Measurements from ENCODE around the gene REN.

Gene REN

DNA sequence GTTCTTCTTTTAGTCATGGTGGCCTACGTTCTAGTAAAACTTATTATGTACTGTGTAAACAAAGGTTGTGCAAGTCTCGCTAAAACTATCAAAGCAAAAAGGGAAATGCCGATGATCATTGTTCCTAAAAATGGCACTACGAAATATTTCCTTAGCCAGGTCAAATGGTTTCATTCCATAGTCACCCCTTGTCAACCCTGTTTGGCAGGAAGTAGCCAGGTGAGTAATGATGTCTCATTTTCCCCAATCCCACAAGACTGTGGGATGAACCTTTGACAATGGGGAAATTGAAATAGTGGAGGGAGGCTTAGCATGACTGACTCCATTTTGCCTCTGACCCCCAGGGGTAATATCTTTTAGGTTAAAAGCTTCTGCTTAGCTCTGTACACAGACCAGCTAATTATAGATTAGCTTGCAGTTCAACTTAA lies 5.6 kb upstream of the REN start:
- H3K9me3 ChIP-seq (ENCODE audit: insufficient read depth, low read depth, low read length), result peaks cover 29% of the 10 kb centered on the region
- peaks cover 3% of the 10 kb centered on the region; the same call in 1 of the 2 replicates for H3K27me3 ChIP-seq (ENCODE audit: insufficient read depth, low read length)
- no peaks in the 10 kb centered on the region for H3K4me1 ChIP-seq (ENCODE audit: insufficient read depth, low read length)
- H3K4me3 ChIP-seq (ENCODE audit: low read length), result no peak overlapping the region
- H3K36me3 ChIP-seq (ENCODE audit: insufficient read depth, low read length), result no peaks in the 10 kb centered on the region
- WGBS, result 86% methylated on average over 4 of the region's 4 CpGs
- H3K9ac ChIP-seq (ENCODE audit: low read depth, low read length), result no peak overlapping the region
- no peak overlapping the region for H3K27ac ChIP-seq (ENCODE audit: low read depth, low read length)

- H3K27ac ChIP-seq (ENCODE audit: low read depth, low read length), result no peak overlapping the region
- no peaks in the 10 kb centered on the region for H3K4me1 ChIP-seq (ENCODE audit: insufficient read depth, low read length)
- no peak overlapping the region for H3K4me3 ChIP-seq (ENCODE audit: low read length)
- 90% methylated on average over 3 of the region's 3 CpGs for whole genome bisulfite sequencing
- peaks cover 29% of the 10 kb centered on the region for H3K9me3 ChIP-seq (ENCODE audit: insufficient read depth, low read depth, low read length)
- no peaks in the 10 kb centered on the region for H3K36me3 ChIP-seq (ENCODE audit: insufficient read depth, low read length)
- peaks cover 3% of the 10 kb centered on the region; the same call in 1 of the 2 replicates for H3K27me3 ChIP-seq (ENCODE audit: insufficient read depth, low read length)
- H3K9ac ChIP-seq (ENCODE audit: low read depth, low read length), result no peak overlapping the region
Measured at GRCh38 chr1:204170494-204171155, 4.5 kb upstream of the REN start.

DNA sequence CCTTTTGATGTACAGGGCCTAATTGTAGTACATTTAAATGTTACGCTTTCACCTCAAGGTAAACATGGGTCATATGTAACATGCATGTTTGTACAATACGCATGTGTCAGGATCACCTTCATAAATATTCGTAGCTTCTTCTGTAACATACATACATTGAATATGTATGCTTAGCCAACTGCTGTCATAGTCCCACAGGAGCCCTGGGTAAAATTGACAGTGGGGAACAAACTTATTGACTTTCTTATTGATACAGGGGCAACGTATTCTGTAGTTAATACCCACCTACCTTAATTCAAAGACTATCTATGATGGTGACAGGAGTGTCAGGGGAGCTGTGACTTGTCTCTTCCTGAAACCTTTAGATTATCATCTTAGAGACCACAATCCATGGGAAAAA lies 3.7 kb upstream of the REN start:
- WGBS, result 96% methylated on average over 3 of the region's 4 CpGs
- peaks cover 2% of the 10 kb centered on the region; the same call in 1 of the 2 replicates for H3K27me3 ChIP-seq (ENCODE audit: insufficient read depth, low read length)
- H3K4me3 ChIP-seq (ENCODE audit: low read length), result no peak overlapping the region
- H3K36me3 ChIP-seq (ENCODE audit: insufficient read depth, low read length), result no peaks in the 10 kb centered on the region
- no peak overlapping the region for H3K9ac ChIP-seq (ENCODE audit: low read depth, low read length)
- no peak overlapping the region for H3K27ac ChIP-seq (ENCODE audit: low read depth, low read length)
- H3K9me3 ChIP-seq (ENCODE audit: insufficient read depth, low read depth, low read length), result peaks cover 29% of the 10 kb centered on the region
- no peaks in the 10 kb centered on the region for H3K4me1 ChIP-seq (ENCODE audit: insufficient read depth, low read length)

DNA sequence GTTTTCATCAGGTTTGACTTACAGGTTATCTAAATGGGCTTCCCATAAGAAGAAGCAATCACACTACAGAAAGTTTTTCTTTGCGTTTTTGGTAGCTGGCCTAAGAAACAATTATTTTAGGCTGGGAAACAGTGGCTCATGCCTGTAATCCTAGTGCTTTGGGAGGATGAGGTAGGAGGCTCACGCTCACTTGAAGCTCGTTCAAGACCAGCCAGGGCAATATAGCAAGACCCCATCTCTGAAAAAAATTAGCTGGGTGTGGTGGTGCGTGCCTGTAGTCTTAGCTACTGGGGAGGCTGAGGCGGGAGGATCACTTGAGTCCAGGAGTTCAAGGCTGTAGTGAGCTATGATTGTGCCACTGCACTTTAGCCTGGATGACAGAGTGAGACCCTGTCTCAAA lies 1.6 kb upstream of the REN start:
- no peaks in the 10 kb centered on the region for H3K36me3 ChIP-seq (ENCODE audit: insufficient read depth, low read length)

GRCh38 chr1:204162494-204163074 lies 3.6 kb downstream of the REN start:
- no peak overlapping the region for H3K9ac ChIP-seq (ENCODE audit: low read depth, low read length)
- no peak overlapping the region for H3K4me3 ChIP-seq (ENCODE audit: low read length)
- no peaks in the 10 kb centered on the region for H3K36me3 ChIP-seq (ENCODE audit: insufficient read depth, low read length)
- no peaks in the 10 kb centered on the region for H3K27me3 ChIP-seq (ENCODE audit: insufficient read depth, low read length)
- no peak overlapping the region for H3K27ac ChIP-seq (ENCODE audit: low read depth, low read length)
- H3K9me3 ChIP-seq (ENCODE audit: insufficient read depth, low read depth, low read length), result no peaks in the 10 kb centered on the region
- WGBS, result 21% methylated on average over 7 of the region's 7 CpGs
- no peaks in the 10 kb centered on the region for H3K4me1 ChIP-seq (ENCODE audit: insufficient read depth, low read length)

More for the DNA sequence above, 1.6 kb upstream of the REN start:
- H3K9me3 ChIP-seq (ENCODE audit: insufficient read depth, low read depth, low read length), result peaks cover 29% of the 10 kb centered on the region
- no peaks in the 10 kb centered on the region for H3K27me3 ChIP-seq (ENCODE audit: insufficient read depth, low read length)
- H3K9ac ChIP-seq (ENCODE audit: low read depth, low read length), result no peak overlapping the region
- no peak overlapping the region for H3K27ac ChIP-seq (ENCODE audit: low read depth, low read length)
- WGBS, result 87% methylated on average over 5 of the region's 5 CpGs
- H3K4me3 ChIP-seq (ENCODE audit: low read length), result no peak overlapping the region
- H3K4me1 ChIP-seq (ENCODE audit: insufficient read depth, low read length), result no peaks in the 10 kb centered on the region

DNA sequence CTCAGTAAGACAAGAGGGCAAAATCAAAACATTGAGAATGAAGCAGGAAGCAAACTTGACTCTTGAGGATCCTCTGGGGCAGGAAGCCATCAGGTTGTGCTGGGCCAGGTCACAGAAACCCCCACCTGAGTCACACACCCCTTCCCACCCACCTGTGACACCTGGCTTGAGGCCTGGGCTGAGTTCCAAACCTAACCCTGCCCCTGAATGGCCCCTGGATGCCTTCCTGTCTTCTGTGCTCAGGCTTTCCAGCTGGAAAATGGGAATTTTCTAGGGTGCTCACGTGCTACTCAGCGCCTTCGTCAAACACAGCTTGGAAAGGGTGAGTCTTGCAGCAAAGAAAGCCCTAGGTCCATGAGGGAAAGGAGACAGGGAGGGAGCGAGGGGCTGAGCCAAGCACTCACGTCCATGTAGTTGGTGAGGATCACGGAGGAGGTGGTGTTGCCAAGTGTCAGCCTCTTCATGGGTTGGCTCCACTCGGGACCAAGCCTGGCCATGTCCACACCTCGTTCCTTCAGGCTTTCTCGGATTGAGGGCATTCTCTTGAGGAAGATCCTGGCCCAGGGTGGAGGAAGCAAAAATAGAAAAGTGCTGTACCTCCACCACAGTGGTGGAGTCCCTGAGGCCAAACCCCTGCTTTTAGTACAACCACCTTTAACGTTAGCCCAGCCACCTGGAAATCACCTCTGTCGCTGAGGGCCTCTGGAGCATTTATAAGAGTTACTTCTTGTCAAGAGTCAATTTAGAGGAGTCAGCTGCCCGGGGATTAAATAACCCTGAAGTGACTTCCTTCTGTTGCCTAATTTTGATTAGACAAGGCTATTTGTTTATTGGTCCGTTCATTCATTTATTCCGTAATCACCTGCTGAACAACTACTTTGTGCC lies 4.3 kb downstream of the REN start:
- Histone ChIP-seq H3K4me3 (ENCODE audit: low read length) (no peak overlapping the region), H3K4me1 (ENCODE audit: insufficient read depth, low read length) (no peaks in the 10 kb centered on the region), H3K9ac (ENCODE audit: low read depth, low read length) (no peak overlapping the region), H3K27ac (ENCODE audit: low read depth, low read length) (no peak overlapping the region), H3K36me3 (ENCODE audit: insufficient read depth, low read length) (no peaks in the 10 kb centered on the region), H3K9me3 (ENCODE audit: insufficient read depth, low read depth, low read length) (no peaks in the 10 kb centered on the region), H3K27me3 (ENCODE audit: insufficient read depth, low read length) (no peaks in the 10 kb centered on the region)
- 85% methylated on average over 14 of the region's 14 CpGs for whole genome bisulfite sequencing

DNA sequence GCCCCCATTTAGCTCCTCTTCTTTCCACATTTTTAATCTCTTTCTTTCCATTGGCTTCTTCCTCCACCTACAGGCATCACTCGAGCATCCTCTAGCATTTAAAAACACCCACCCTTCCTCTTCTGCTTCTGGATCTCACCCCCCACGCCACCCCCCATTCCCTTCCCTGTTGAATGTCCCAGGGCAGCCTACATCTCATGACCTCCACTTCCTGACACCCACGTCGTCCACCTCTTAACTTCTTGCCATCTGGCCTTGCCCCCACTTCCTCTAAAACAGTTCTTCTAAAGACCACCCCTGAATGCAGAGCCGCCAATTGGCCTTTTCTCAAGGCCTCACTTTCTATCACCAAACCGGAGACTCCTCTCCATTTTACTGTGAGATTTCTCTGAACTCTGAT lies 8.2 kb downstream of the REN start:
- H3K36me3 ChIP-seq (ENCODE audit: insufficient read depth, low read length), result no peaks in the 10 kb centered on the region
- H3K9ac ChIP-seq (ENCODE audit: low read depth, low read length), result no peak overlapping the region
- H3K4me3 ChIP-seq (ENCODE audit: low read length), result no peak overlapping the region
- H3K9me3 ChIP-seq (ENCODE audit: insufficient read depth, low read depth, low read length), result no peaks in the 10 kb centered on the region
- 84% methylated on average over 6 of the region's 6 CpGs for WGBS
- H3K27me3 ChIP-seq (ENCODE audit: insufficient read depth, low read length), result peaks cover 1% of the 10 kb centered on the region
- H3K4me1 ChIP-seq (ENCODE audit: insufficient read depth, low read length), result no peaks in the 10 kb centered on the region
- no peak overlapping the region for H3K27ac ChIP-seq (ENCODE audit: low read depth, low read length)

- H3K4me3 ChIP-seq (ENCODE audit: low read length), result no peak overlapping the region
- no peaks in the 10 kb centered on the region for H3K36me3 ChIP-seq (ENCODE audit: insufficient read depth, low read length)
- H3K27me3 ChIP-seq (ENCODE audit: insufficient read depth, low read length), result peaks cover 17% of the 10 kb centered on the region
- 0 out of 2 replicates have a peak, but pooled peaks cover 6% of the 10 kb centered on the region for H3K4me1 ChIP-seq (ENCODE audit: insufficient read depth, low read length)
- 89% methylated on average over 10 of the region's 10 CpGs for WGBS
- H3K27ac ChIP-seq (ENCODE audit: low read depth, low read length), result no peak overlapping the region
- H3K9ac ChIP-seq (ENCODE audit: low read depth, low read length), result no peak overlapping the region
- H3K9me3 ChIP-seq (ENCODE audit: insufficient read depth, low read depth, low read length), result no peaks in the 10 kb centered on the region
Measured at GRCh38 chr1:204155881-204156280, 10.3 kb downstream of the REN start.

DNA sequence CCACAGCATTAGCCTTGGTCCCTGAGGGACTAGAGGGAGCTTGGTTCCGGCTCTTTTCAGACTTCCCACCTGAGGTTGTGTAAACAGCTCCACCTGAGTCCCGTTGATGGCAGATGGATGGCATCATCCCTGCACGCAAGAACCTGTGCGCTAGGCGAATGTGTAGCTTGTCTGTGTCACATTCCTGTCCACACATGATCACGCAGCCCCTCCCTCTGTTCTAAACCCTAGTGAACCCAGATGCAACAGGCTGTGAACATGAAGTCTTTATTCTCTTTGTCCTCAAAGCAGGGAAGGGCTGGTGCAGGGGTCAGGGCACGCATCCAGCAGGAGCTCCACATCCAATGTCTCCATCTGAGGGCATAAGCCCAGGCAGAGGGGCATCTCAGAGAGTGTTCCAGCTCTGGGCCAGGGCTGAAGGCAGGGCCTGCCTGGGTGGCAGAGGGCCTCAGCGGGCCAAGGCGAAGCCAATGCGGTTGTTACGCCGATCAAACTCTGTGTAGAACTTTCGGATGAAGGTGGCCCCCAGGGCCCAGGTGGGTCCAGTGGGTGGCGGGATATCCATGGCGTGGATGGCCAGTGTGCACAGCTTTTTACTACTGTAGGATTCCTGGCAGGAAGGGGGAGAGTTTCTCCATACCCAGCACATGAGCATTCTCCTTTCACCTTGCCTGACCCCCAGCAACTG lies 11.4 kb downstream of the REN start:
- no peak overlapping the region for H3K4me3 ChIP-seq (ENCODE audit: low read length)
- H3K4me1 ChIP-seq (ENCODE audit: insufficient read depth, low read length), result peaks cover 6% of the 10 kb centered on the region; the same call in 1 of the 2 replicates
- no peaks in the 10 kb centered on the region for H3K36me3 ChIP-seq (ENCODE audit: insufficient read depth, low read length)
- no peaks in the 10 kb centered on the region for H3K9me3 ChIP-seq (ENCODE audit: insufficient read depth, low read depth, low read length)
- no peak overlapping the region for H3K27ac ChIP-seq (ENCODE audit: low read depth, low read length)
- H3K9ac ChIP-seq (ENCODE audit: low read depth, low read length), result no peak overlapping the region
- 94% methylated on average over 15 of the region's 15 CpGs for WGBS
- H3K27me3 ChIP-seq (ENCODE audit: insufficient read depth, low read length), result peaks cover 19% of the 10 kb centered on the region

DNA sequence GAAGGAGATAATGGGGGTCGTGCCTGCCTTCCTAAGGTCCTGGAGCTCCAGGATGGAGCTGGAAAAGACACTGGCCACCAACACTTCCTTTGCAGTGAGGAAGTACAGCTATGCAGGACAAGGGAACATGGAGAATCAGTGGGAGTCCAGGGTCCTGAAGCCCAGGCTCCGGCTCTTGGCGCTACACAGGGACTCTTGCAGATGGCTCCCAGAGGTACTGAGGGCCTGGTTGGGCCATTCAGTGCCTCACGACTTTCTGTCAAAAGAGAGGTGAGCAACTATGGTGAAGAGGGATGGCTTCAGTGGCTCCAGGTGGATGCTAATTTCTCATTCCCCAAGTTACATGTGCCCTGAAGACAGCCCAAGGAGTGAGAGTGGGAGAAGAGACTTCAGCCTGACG lies 12.5 kb downstream of the REN start:
- peaks cover 19% of the 10 kb centered on the region for H3K27me3 ChIP-seq (ENCODE audit: insufficient read depth, low read length)
- no peak overlapping the region for H3K4me3 ChIP-seq (ENCODE audit: low read length)
- H3K9ac ChIP-seq (ENCODE audit: low read depth, low read length), result no peak overlapping the region
- H3K4me1 ChIP-seq (ENCODE audit: insufficient read depth, low read length), result peaks cover 8% of the 10 kb centered on the region; the same call in 1 of the 2 replicates
- 92% methylated on average over 5 of the region's 5 CpGs for WGBS
- no peak overlapping the region for H3K27ac ChIP-seq (ENCODE audit: low read depth, low read length)
- no peaks in the 10 kb centered on the region for H3K9me3 ChIP-seq (ENCODE audit: insufficient read depth, low read depth, low read length)
- no peaks in the 10 kb centered on the region for H3K36me3 ChIP-seq (ENCODE audit: insufficient read depth, low read length)

Data from HUES64 (cell line).